ENCODE results near the gene ITGAD. TPM values are rescaled to one million over a fixed set of nuclear protein-coding genes. Genes with fewer than 3 reads are reported as not detected.

Gene ITGAD
- total and polyA plus RNA-seq, 2 donors from 2014 or later: 0.13 TPM; not detected in 1

DNA sequence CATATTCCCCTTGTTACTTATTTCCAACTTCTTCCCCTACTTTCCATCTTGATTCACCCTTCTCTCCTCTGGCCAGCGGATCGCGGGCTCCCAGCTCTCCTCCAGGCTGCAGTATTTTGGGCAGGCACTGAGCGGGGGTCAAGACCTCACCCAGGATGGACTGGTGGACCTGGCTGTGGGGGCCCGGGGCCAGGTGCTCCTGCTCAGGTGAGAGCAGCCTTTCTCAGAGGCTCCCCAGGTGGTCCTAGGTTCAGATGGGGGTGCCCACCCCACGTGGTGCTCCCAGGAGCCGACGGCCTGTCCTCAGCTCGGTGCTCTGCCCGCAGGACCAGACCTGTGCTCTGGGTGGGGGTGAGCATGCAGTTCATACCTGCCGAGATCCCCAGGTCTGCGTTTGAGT, 22.1 kb upstream of the ITGAD start:
- TF ChIP-seq, protein P1, sequence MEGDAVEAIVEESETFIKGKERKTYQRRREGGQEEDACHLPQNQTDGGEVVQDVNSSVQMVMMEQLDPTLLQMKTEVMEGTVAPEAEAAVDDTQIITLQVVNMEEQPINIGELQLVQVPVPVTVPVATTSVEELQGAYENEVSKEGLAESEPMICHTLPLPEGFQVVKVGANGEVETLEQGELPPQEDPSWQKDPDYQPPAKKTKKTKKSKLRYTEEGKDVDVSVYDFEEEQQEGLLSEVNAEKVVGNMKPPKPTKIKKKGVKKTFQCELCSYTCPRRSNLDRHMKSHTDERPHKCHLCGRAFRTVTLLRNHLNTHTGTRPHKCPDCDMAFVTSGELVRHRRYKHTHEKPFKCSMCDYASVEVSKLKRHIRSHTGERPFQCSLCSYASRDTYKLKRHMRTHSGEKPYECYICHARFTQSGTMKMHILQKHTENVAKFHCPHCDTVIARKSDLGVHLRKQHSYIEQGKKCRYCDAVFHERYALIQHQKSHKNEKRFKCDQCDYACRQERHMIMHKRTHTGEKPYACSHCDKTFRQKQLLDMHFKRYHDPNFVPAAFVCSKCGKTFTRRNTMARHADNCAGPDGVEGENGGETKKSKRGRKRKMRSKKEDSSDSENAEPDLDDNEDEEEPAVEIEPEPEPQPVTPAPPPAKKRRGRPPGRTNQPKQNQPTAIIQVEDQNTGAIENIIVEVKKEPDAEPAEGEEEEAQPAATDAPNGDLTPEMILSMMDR (IDR thresholded peaks at IDR 0.05; ENCODE audit: borderline replicate concordance, extremely low read depth, insufficient read depth): no peak
- Histone ChIP-seq H3K9me3 (ENCODE audit: control insufficient read depth in 2 of 3, insufficient read depth in 1 of 3, low read length in 3 of 3) (peaks cover 0 to 4% (median 0%) of the 10 kb centered on the region in 3 donors), H3K27ac (ENCODE audit: low read depth in 2 of 2, low read length in 2 of 2) (no peak overlapping the region), H3K27me3 (ENCODE audit: control insufficient read depth, insufficient read depth, low read length) (no peaks in the 10 kb centered on the region), H3K36me3 (ENCODE audit: control insufficient read depth in 2 of 3, insufficient read depth in 3 of 3, low read length in 3 of 3) (no peaks in the 10 kb centered on the region), H3K4me3 (ENCODE audit: low read length in 3 of 3) (no peak overlapping the region), H3K9ac (ENCODE audit: low read length in 3 of 3) (no peak overlapping the region), H3K4me1 (ENCODE audit: control insufficient read depth in 2 of 3, insufficient read depth in 2 of 3, low read depth in 1 of 3, low read length in 3 of 3) (no peaks in the 10 kb centered on the region)
- DNase-seq (peak in 1 of 5 donors; percentile 51), FAIRE-seq (no peak)
- intact Hi-C loops (cut with DNase I): no loop called here

DNA sequence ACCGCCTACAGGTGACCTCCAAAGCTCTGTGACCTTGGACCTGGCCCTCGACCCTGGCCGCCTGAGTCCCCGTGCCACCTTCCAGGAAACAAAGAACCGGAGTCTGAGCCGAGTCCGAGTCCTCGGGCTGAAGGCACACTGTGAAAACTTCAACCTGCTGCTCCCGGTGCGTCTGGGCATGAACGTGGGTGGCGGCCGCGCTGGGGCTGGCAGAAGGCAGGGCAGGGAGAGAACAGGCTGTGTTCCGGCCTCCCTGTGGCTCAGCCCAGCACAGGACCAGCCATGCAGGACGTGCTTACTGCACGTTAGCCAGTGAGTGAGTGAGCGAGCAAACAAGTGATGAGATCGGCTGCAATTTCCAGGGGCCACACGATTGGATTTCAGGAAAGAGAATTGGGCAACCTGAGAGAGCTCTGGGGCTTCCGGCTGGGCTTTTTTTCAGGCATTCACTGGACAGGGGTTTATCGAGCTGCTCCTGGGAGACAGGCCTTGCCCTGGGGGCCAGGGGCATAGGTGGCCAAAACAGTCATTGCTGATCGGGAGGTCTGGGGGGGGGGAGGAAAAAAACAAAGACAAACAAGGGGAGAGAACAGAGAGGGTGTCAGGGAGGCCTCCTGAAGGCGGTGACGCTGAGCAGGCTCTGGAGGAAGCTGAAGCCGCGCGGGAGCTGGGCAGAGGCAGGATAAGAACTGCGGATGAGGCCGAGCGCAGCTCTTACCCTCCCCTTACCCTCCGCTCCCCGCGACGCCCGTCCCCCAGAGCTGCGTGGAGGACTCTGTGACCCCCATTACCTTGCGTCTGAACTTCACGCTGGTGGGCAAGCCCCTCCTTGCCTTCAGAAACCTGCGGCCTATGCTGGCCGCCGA, 21.3 kb upstream of the ITGAD start:
- peaks cover 0 to 4% (median 0%) of the 10 kb centered on the region in 3 donors for H3K9me3 ChIP-seq (ENCODE audit: control insufficient read depth in 2 of 3, insufficient read depth in 1 of 3, low read length in 3 of 3)
- no peak for FAIRE-seq
- intact Hi-C loops (cut with DNase I): no loop called here
- no peaks in the 10 kb centered on the region for H3K4me1 ChIP-seq (ENCODE audit: control insufficient read depth in 2 of 3, insufficient read depth in 2 of 3, low read depth in 1 of 3, low read length in 3 of 3)
- no peak overlapping the region for H3K4me3 ChIP-seq (ENCODE audit: low read length in 3 of 3)
- no peak overlapping the region for H3K9ac ChIP-seq (ENCODE audit: low read length in 3 of 3)
- no peak overlapping the region for H3K27ac ChIP-seq (ENCODE audit: low read depth in 2 of 2, low read length in 2 of 2)
- no peaks in the 10 kb centered on the region for H3K27me3 ChIP-seq (ENCODE audit: control insufficient read depth, insufficient read depth, low read length)
- peak in 3 of 5 donors; percentile 21 to 39 (median 26) for DNase-seq
- no peaks in the 10 kb centered on the region for H3K36me3 ChIP-seq (ENCODE audit: control insufficient read depth in 2 of 3, insufficient read depth in 3 of 3, low read length in 3 of 3)
- TF ChIP-seq, protein P1 (IDR thresholded peaks at IDR 0.05; ENCODE audit: borderline replicate concordance, extremely low read depth, insufficient read depth): no peak

DNA sequence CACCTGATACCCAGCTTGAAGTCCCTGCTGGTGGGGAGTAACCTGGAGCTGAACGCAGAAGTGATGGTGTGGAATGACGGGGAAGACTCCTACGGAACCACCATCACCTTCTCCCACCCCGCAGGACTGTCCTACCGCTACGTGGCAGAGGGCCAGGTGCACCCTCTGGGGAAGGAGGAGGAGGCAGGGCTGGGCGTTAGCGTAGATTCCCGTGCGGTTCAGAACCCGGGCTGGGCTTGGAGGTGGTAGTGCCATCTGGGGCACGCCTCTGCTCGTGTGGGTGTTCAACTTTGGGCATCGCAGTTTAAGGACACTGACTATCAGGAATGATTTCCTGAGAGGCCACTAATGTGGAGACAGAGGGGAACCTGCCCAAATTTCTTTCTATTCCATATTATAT, 19.9 kb upstream of the ITGAD start:
- TF ChIP-seq, protein P1 (IDR thresholded peaks at IDR 0.05; ENCODE audit: borderline replicate concordance, extremely low read depth, insufficient read depth): no peak

More for the DNA sequence above, 19.9 kb upstream of the ITGAD start:
- intact Hi-C loops (cut with DNase I): no loop called here
- no peak overlapping the region for H3K4me3 ChIP-seq (ENCODE audit: low read length in 3 of 3)
- H3K9ac ChIP-seq (ENCODE audit: low read length in 3 of 3): no peak overlapping the region
- peaks cover 0 to 4% (median 0%) of the 10 kb centered on the region in 3 donors for H3K9me3 ChIP-seq (ENCODE audit: control insufficient read depth in 2 of 3, insufficient read depth in 1 of 3, low read length in 3 of 3)
- no peaks in the 10 kb centered on the region for H3K36me3 ChIP-seq (ENCODE audit: control insufficient read depth in 2 of 3, insufficient read depth in 3 of 3, low read length in 3 of 3)
- FAIRE-seq: no peak
- DNase-seq: no peak
- no peak overlapping the region for H3K27ac ChIP-seq (ENCODE audit: low read depth in 2 of 2, low read length in 2 of 2)
- H3K4me1 ChIP-seq (ENCODE audit: control insufficient read depth in 2 of 3, insufficient read depth in 2 of 3, low read depth in 1 of 3, low read length in 3 of 3): no peaks in the 10 kb centered on the region
- no peaks in the 10 kb centered on the region for H3K27me3 ChIP-seq (ENCODE audit: control insufficient read depth, insufficient read depth, low read length)

All from kidney (tissue), 14 donors.